HG02571 (cell line): Measurements from ENCODE around the gene KDELR1.

Source experiments
- ATAC-seq: cut with Tn5 transposase; IDR thresholded peaks from one replicate; pipeline ENCODE4 v1.9.1; 2021; ENCODE audit warnings: mild to moderate bottlenecking, moderate library complexity; ENCODE audit not compliant: unreplicated experiment

KDELR1 gene

GRCh38 chr19:48391100-48392005 is at the start of gene KDELR1:
KDELR1 (minus strand) TSS chr19:48391551; CDS start chr19:48391358, 193 bp downstream.
- ATAC-seq, result peak; percentile 58

- no peak for ATAC-seq
These were observed 45.2 kb upstream of the KDELR1 start for GRCh38 chr19:48436586-48436985.

GRCh38 chr19:48433337-48433736 is 42.0 kb upstream of the KDELR1 start:
- no peak for ATAC-seq

- ATAC-seq, result no peak
These were observed 37.3 kb upstream of the KDELR1 start for GRCh38 chr19:48428670-48429069.

- ATAC-seq, result no peak
These were observed 33.4 kb upstream of the KDELR1 start for GRCh38 chr19:48424694-48425219.

- no peak for ATAC-seq
These were observed 30.2 kb upstream of the KDELR1 start for GRCh38 chr19:48421548-48421947.

GRCh38 chr19:48419158-48419920 is 28.0 kb upstream of the KDELR1 start:
- ATAC-seq, result peak; percentile 77

- no peak for ATAC-seq
These were observed 27.1 kb upstream of the KDELR1 start for GRCh38 chr19:48418317-48419064.

GRCh38 chr19:48417421-48417820 is 26.1 kb upstream of the KDELR1 start:
- no peak for ATAC-seq

GRCh38 chr19:48415806-48416221 is 24.5 kb upstream of the KDELR1 start:
- ATAC-seq, result no peak

GRCh38 chr19:48415395-48415794 is 24.0 kb upstream of the KDELR1 start:
- ATAC-seq, result no peak

GRCh38 chr19:48413879-48414587 is 22.7 kb upstream of the KDELR1 start:
- no peak for ATAC-seq

- ATAC-seq, result no peak
These were observed 14.5 kb upstream of the KDELR1 start for GRCh38 chr19:48405850-48406249.

GRCh38 chr19:48405010-48405659 is 13.8 kb upstream of the KDELR1 start:
- ATAC-seq, result no peak

GRCh38 chr19:48403606-48404005 is 12.3 kb upstream of the KDELR1 start:
- ATAC-seq, result no peak

- no peak for ATAC-seq
These were observed 9.9 kb upstream of the KDELR1 start for GRCh38 chr19:48401287-48401686.

GRCh38 chr19:48400018-48400742 is 8.8 kb upstream of the KDELR1 start:
- no peak for ATAC-seq

GRCh38 chr19:48398375-48399235 is 7.3 kb upstream of the KDELR1 start:
- ATAC-seq, result peak; percentile 41
